SU-DHL-6 (cell line): ENCODE measurements around the gene NXPH1.

Source experiments
- EZH2phosphoT487 ChIP-seq: fragments of 200-600 bp; sonication (generic), shearing (Covaris generic); conservative IDR thresholded peaks from 2 replicates; pipeline ENCODE4 v1.6.1; 2018; ENCODE audit warnings: mild to moderate bottlenecking, antibody characterized with exemption, low read length, moderate library complexity, mixed read lengths
- TF ChIP-seq, protein P1 (sequence below): fragments of 200-600 bp; sonication (generic); IDR thresholded peaks from one replicate; pipeline ENCODE4 v1.5.1; 2017; ENCODE audit warnings: antibody characterized with exemption, mild to moderate bottlenecking, low read length, moderate library complexity; ENCODE audit not compliant: insufficient read depth, poor library complexity, severe bottlenecking

GRCh38 chr7:8386926-8387550 is 46.4 kb upstream of the NXPH1 start:
- TF ChIP-seq, protein P1, sequence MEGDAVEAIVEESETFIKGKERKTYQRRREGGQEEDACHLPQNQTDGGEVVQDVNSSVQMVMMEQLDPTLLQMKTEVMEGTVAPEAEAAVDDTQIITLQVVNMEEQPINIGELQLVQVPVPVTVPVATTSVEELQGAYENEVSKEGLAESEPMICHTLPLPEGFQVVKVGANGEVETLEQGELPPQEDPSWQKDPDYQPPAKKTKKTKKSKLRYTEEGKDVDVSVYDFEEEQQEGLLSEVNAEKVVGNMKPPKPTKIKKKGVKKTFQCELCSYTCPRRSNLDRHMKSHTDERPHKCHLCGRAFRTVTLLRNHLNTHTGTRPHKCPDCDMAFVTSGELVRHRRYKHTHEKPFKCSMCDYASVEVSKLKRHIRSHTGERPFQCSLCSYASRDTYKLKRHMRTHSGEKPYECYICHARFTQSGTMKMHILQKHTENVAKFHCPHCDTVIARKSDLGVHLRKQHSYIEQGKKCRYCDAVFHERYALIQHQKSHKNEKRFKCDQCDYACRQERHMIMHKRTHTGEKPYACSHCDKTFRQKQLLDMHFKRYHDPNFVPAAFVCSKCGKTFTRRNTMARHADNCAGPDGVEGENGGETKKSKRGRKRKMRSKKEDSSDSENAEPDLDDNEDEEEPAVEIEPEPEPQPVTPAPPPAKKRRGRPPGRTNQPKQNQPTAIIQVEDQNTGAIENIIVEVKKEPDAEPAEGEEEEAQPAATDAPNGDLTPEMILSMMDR, result no peak
- TF ChIP-seq EZH2phosphoT487, result no peak
